HG03457 (cell line): ENCODE measurements around the gene TMEM184B.
"Not testable (repeated sequence)": the region's sequence is repeated elsewhere in the genome, so short reads cannot be mapped to it uniquely, and the experiment has no call there.

ENCODE experiments used
- ATAC-seq: cut with Tn5 transposase; IDR thresholded peaks from one replicate; pipeline ENCODE4 v1.9.1; 2021; ENCODE audit warnings: moderate number of reproducible peaks; ENCODE audit not compliant: unreplicated experiment

TMEM184B gene

DNA sequence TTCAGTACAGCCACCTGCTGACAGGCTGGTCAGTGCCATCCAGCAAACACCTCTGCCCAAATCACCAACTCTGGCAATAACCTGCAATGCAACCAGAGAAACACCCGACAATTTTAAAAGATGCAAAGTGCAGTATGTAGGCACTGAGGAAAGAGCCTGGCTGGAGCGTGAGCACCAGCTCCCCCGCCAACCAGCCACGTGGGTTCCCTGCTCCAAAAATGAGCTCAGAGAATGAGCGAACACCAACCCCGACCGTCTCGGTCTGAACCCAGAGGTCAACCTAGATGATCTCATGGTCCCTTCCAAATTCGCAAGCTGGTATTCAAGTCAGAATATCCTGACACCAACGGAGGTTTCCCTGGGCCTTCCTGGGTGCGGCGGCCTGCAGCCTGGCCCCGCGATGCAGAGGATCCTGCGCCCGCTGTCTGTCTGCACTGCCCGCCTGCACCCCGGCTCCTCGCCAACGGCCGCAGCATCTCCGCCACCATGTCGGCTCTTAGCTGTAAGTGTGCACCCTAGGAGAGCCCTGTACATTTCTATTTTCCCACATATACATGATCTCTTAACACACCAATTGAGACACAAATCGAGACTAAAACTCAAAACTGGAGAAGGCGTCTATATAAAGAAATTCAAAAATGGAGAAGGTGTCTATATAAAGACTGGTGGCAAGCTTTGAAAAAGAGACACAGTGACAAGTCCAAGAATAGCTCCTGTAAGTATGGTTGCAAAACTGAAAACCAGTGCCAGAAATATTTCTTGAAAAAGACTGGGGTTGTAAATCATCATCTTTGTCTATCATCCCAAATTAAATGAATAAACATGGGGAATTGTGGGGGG, 22.8 kb downstream of the TMEM184B start:
- ATAC-seq, result no peak

DNA sequence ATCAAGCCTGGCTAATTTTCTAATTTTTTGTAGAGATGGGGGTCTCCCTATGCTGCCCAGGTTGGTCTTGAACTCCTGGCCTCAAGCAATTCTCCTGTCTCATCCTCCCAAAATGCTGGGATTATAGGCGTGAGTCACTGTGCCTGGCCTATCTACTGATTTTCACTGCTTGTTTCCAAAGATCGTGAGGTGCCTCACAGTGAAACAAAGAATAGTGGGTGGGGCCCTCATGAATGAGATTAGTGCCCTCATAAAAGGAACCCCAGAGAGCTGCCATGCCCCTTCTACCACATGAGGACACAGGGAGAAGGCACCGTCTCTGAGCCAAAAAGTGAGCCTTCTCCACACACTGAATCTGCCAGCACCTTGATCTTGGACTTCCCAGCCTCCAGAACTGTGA, 23.5 kb downstream of the TMEM184B start:
- ATAC-seq, result no peak

DNA sequence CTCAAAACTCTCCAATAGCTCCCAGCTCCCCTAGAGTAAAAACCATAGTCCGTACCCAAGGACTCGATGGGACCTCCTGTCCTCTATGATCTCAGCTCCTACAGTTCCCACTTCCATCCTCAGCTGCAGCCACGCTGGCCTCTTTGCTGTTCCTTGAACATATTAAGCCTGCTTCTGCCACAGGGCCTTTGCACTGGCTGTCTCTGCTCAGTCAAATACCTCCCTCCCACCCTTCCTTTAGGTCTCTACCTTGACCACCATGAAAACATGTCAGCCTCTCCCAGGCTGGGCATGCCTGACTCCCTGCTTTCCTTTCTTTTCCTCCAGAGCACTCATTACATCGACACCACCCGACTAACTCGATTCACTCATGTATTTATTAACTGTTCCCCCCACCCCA, 24.5 kb downstream of the TMEM184B start:
- no peak for ATAC-seq

DNA sequence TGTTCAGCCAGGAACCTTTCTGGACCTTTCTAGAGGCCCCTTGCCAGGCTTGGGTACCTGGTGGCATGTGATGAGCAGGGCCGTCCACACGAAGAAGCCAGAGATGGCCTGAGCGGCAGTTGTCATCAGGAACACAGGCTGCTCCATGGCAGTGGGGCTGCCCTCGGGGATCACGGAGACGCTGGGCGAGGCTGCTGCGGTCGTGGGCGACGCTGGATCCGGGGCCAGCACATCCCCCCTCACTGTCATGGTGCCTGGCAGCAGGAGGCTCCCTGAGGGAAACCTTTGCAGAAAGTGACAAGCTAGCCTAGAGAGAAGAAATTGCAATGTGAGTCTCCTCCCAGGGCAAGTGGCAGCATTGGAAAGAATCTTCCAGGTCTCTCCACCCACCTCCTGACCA, 25.1 kb downstream of the TMEM184B start:
- no peak for ATAC-seq

DNA sequence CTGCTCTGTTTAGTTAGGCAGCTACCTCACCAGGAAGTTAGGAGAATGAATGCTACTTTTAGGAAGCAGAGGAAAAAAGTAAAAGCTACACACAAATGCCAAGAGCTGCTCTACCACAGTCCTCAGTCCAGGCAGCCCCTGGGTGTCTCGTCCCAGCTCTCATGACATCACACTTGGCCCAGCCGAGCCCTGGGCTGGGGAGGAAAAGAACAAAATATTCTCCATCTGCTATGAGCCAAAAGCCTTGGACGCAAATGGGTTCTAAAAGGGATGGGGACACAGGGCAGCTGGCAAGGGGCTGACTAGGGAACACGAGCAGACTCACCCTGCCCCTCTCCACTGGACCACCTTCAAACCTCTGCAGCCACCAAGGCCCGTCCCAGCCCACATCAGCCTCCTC, 26.1 kb downstream of the TMEM184B start:
- no peak for ATAC-seq

DNA sequence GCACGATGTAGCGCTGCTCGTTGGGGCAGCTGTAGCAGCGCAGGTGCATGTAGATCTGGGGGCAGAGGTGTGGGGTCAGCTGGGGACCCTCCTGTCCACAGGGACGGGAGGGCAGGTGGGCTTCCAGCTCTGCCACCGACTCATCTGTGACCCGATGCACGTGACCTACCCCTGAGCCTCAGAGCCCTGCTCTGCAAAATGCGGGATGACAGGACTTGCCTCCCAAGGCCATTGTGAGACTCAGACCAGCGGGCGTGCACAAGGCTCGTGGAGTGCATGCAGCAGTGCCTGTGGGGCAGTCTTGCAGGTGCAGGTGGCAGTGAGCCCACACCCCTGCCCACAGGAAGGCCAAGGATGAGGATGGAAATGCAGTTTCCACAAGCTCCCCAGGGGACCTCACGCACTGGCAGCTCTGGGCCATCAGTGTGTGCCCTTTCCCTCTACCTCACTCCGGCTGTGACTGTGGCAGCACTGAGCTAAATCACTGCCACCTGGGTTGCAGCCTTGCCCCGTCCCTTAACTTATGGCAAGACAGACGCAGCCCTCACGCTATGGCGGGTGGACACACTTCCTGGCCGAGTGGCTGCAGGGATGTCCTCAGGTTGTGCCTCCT, 26.7 kb downstream of the TMEM184B start:
- no peak for ATAC-seq

DNA sequence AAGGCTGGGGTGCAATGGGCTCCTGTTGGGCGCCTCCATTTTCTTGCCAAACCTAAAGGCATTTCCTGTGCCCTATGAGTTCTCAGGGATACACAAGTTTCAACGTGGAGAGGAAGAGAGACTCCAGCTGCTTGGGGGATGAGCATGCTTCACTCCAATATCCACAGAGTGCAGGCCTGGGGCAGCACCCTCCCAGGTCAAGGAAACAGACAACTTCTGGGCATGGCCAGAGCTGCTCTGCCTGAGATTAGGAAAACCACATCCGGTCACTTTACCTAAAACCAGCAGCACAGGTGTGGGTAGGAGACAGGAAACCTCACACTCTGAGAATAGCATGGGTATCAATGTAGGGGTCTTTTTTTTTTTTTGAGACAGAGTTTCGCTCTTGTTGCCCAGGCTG, 28.7 kb downstream of the TMEM184B start:
- ATAC-seq, result no peak

DNA sequence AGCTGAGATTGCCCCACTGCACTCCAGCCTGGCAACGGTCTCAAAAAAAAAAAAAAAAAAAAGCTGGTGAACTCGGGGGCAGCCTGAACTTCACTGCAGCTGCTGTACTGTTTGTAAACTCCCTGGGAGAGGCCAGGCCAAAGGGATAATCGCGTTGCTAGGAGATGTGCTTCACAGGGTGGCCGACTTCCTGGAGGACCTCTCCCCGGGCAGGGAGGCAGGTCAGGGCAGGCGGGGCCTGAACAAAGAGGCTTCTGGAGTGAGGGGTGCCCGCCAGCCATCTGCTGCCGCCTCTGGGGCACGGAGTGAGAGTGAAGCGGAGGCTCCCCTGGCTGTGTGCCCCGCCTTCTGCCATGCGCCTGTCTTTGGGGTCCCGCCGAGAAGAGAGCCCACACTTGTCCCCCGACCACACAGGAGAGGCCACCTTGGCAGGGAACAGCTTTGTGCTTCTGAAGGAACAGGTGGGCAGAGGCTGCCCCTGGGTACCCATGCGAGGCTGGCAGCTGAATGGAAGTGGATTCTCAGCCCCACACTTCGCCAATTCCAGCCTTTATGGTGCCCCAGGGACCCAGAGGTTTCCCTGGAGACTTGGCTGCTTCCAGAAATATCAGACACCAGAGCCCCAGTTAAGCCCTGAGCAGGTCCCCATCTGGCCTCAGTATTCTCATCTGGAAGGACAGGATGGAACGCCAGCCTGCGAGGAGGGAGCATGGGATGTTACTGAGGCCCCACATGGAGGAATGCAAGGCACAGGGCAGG, 29.6 kb downstream of the TMEM184B start:
- ATAC-seq, result no peak

DNA sequence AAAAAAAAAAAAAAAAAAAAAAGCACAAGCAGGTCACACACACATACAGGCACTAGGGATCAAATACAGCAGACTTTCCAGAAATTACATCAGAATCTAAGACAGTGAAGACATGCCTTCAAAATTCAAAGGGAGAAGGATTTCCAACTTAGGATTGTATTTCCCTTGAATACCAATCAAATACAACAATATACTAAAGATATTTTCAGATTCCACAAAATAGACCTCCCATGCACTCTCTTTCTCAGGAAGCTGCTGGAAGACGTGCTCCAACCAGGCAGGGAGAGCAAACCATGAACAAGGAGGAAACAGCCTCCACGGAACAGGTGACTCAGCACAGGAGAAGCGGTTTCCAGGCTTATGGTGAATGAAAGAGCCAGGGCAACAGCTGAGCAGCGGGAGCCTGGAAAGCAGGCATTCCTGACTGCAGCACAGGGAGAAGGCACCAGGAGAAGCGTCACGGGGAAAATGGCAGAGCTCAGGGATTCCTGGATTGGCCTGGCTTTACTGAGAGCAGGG, 32.0 kb downstream of the TMEM184B start:
- ATAC-seq, result no peak

DNA sequence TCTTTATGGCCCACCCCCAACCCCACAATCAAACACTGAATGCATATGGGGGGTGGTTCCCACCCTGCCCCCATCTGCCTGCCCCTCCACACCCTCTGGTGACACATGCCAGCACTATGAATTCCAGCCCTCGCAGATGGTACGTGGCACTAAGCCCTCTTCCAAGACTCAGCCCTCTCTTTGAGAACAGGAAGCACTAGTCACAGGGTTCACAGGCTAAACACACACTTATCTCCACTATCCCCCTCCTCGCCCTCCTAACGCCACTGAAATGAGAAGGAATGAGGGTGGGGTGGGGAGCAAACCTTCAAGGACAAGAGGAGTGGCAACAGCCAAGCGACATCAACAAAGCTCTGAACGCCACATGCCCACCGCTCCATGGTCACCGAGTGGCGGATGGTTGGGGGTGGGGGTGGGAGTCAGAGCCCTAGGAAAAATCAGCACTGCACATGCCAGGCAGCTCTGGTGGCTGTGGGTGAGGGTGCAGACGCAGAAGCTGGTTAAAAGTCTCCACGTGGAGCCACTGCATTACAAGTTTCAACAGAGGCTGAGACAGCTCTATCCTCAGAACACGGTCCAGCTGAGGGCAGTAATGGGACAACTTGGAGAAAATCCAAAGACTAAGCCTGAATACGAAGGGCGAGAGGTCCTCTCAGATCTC, 33.6 kb downstream of the TMEM184B start:
- ATAC-seq, result no peak

DNA sequence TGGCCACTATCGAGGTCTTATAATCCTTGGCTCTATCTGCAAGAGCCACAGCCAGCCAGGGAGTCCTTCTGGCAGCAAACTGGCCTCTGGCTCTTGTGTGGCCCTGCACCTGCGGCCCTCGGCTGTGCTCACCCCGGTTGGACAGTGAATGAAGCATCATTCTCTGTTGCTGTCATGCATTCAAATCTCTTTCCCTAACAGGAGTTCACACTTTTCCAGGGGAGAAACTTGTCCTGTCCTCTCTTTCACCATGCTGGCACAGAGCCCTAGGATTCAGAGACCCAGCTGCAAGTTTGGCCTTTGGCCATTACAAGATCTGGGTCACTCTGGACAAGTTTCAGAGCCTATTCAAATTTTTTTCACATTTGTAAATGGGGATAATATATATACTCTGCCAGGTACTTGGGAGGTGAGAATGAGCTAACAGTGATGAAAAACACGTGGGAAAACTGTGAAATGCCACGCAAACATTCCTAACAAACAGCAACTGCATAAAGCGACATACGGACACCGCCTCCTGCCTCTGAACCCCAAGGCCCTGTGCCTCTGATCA, 34.2 kb downstream of the TMEM184B start:
- no peak for ATAC-seq

DNA sequence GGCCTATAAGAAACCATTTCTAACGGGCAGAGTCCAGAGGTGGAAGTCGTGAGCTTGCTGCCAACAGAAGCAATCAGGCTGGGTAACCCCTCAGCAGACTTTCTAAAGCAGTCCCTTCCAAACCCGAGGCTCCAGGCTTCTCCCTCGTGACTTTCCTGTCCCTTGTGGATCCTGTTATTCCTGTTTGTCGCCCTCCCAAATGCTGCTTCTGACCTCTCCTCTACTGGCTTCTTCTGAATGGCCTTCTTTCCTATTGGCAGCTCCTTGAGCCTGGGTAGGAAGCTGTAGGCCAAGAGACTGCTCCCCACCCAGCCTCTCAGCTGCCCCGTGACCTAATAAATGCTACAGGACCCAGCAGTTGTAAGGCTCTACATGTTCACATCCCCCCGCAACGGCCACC, 36.0 kb downstream of the TMEM184B start:
- ATAC-seq, result no peak

DNA sequence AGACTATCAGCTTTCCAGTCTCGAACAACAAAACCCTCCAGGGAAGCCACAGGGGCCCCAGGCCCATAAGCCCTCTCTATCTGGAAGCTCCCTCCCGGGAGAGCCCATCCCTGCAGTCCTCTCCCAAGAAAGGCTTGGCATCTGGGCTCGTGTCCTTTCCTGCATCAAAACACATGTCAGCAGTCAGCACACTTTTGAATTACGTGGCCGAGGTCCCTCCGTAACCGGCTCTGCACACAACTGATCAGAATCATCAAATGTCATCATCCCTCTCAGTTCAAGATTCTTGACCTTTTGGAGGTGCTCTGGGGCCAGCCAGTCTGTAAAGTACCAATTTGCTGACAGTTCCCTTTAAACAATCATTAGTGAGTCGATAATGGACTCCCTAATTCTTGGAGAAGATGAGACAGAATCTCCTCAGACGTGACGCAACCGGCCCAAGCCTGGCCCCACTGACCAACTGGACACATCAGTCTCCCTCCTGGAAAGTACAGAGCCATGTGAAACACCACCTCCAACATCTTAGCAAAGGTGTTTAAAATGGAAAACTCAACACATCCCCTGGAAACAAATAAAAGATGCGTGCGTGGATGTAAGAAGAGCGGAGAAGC, 37.5 kb downstream of the TMEM184B start:
- ATAC-seq, result no peak

DNA sequence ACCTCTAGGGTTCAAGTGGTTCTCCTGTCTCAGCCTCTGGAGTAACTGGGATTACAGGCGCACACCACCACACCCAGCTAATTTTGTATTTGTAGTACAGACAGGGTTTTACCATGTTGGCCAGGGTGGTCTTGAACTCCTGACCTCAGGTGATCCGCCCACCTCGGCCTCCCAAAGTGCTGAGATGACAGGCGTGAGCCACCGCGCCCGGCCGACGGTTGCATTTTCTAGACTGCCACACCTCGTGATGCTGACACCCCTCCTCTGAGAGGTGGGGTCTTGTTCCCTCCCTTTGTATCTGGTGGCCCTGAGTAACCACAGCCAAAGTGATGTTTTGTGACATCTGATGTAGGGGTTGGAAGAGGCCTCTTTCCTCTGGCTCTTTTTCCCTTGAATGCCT, 39.0 kb downstream of the TMEM184B start:
- ATAC-seq, result not testable (repeated sequence)

DNA sequence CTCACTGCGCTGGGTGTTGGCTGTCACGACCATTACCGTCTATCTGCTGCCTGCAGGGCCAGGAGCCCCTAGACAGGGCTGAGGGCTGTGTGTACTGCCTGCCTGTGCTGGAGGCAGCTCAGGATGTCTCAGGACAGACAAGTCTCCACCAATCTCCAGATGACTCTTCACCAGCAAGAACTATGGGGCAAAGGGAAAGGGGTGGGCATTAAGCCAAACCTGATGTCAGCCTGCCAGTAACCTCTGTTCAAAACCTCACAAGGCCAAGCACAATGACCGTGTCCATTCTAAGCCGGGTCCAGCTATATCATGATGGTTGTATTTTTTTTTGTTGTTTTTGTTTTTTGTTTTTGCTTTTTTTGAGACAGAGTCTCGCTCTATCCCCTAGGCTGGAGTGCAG, 39.4 kb downstream of the TMEM184B start:
- no peak for ATAC-seq

DNA sequence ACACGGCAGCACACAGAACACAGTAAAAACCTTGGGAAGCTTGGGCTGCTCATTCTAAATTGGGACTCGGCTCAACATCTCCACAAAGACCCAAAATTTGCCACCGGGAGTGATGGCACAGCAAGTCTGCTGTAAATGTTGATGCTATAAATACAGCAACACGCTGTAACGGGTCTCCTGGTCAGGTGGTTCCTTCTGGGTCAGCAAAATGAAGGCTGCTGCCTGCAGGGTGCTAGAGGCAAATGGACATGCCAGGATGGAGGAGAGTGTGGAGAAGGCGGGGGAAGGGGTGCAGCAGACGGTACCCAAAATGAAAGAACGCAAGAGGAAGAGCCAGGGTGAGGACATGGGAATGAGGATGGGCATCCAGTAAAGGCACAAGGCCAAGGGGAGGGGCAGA, 40.6 kb downstream of the TMEM184B start:
- ATAC-seq, result no peak

DNA sequence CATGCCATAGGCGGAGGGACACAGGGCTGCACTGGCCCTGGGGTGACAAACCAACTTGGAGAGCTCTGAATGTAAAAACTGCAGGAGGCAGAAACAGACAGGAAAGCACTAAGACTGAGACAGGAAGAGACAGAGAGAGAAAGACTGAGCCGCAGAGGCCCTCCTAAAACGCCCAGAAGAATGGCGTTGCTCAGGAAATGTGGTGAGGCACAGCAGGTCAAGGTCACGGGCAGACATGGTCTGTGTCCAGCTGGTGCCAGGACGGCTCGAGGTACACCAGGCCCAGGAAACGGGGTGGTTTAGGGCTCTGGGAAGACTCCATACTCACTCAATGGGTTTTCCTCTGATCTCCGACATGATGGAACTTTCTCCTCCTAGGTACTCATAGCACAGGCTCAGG, 41.9 kb downstream of the TMEM184B start:
- no peak for ATAC-seq

DNA sequence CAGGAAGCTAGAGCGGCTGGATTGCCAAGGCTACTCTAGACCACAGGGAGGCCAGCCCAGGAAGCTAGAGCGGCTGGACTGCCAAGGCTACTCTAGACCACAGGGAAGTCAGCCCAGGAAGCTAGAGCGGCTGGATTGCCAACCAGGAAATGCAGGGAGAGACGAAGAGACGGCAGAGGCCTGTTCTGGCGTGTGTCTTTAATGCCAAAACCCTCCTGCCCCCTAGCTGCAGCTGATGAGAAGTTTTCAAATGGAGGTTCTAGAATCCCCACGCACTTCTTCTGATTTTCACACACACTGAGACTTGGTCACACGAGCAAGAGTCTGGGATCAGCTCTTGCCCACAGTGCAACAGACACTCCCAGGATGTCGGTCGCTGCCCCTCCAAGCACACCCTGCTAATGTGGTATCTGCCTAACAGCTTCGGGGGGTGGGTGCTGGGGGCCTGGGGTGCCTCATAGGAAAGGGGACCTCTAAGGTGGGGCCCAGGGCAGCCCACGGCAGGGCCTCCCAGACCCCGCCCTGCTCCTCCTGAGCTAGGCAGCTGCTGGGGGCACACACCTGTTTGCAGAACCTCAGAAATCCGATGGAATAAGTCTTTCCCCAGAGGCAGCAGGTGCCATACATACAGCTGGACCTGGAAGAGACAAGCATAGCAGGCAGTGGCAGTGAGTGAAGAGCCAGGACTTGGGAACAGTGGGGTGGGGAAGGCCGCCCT, 42.5 kb downstream of the TMEM184B start:
- no peak for ATAC-seq

DNA sequence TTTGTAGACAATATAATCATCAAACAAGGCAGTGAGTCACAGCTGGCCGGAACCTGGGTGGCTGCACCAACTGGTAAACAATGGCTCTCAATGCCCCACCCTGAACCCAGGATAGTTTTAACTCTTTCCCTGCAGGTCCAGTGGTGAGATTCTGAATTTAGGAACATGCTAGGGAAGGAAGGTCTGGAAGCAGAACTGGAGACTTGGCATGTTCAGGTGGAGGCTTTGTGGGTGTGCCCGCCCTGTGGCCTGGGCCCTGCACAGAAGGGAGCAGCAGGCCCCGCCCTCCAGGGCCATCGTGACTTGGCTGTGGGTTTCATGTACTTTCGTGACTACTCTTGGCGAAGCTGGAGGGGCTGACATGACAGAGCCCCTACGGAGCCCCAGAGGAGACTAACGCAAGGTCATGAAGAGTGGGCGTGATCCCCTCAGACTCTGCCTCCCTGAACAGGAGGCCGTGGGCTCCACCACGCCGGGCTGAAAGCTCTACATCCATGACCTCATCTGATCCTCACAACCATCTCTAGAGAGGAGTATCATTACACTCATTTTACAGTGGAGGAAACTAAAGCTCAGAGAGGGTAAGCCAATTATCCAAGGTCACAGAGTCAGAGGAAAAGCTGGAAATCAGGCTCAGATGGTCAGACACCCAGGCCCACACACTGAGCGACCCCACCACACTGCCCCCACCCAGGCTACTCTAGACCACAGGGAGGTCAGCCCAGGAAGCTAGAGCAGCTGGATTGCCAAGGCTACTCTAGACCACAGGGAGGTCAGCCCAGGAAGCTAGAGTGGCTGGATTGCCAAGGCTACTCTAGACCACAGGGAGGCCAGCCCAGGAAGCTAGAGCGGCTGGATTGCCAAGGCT, 43.7 kb downstream of the TMEM184B start:
- ATAC-seq, result no peak
